Transverse colon (tissue), 4 donors: ENCODE results near the gene PMVK. TPM values are rescaled to one million over a fixed set of nuclear protein-coding genes. Genes with fewer than 3 reads are reported as not detected.

Experiments
- DNase-seq: peaks from one replicate; pipeline ENCODE4 v3.0.0-alpha.2; 2019
- H3K27ac ChIP-seq, 4 donors: fragments of 200-600 bp; sonication (generic); 2 replicates each; pipeline ENCODE4 v1.5.1; 2016 to 2018; ENCODE audit warnings: inconsistent platforms in 4 of 4
- H3K27me3 ChIP-seq: fragments of 200-600 bp; sonication (generic); 2 replicates; pipeline ENCODE4 v1.5.1; 2017; ENCODE audit warnings: inconsistent platforms
- H3K36me3 ChIP-seq, 4 donors: fragments of 200-600 bp; sonication (generic); 2 replicates each; pipeline ENCODE4 v1.5.1; 2017 to 2019; ENCODE audit warnings: inconsistent platforms in 4 of 4
- H3K4me1 ChIP-seq, 4 donors: fragments of 200-600 bp; sonication (generic); 2 replicates each; pipeline ENCODE4 v1.5.1; 2017 to 2020; ENCODE audit warnings: inconsistent platforms in 4 of 4
- H3K4me3 ChIP-seq, 4 donors: fragments of 200-600 bp; sonication (generic); 1 replicate in 1 of 4; 2 replicates in 3 of 4; pipeline versions ENCODE4 v1.5.1 to v1.6.1; 2017 to 2019; ENCODE audit warnings: inconsistent platforms in 4 of 4
- H3K9me3 ChIP-seq, 2 donors: fragments of 200-600 bp; sonication (generic); 2 replicates each; pipeline ENCODE4 v1.5.1; 2017 to 2019; ENCODE audit warnings: inconsistent platforms in 2 of 2
- CTCF ChIP-seq, 5 experiments: fragments of 200-600 bp in 3 of 5; fragments of 450-650 bp in 2 of 5; sonication (generic) in 3 of 5; IDR thresholded peaks; 1 replicate in 2 of 5; 2 replicates in 3 of 5; pipeline ENCODE4 v1.5.1; 2016 to 2017; ENCODE audit warnings: antibody characterized with exemption in 5 of 5, inconsistent platforms in 3 of 5, mild to moderate bottlenecking in 2 of 5, moderate library complexity in 1 of 5
- EP300 ChIP-seq: sonication (generic); formaldehyde crosslinking; IDR thresholded peaks from one replicate; pipeline ENCODE4 v1.6.1; 2017; ENCODE audit warnings: antibody characterized with exemption, low read depth
- POLR2A ChIP-seq: fragments of 450-650 bp; IDR thresholded peaks from one replicate; pipeline ENCODE4 v1.6.1; 2016; ENCODE audit warnings: antibody characterized with exemption, mild to moderate bottlenecking, moderate library complexity
- POLR2AphosphoS5 ChIP-seq, 3 donors: sonication (generic); formaldehyde crosslinking; IDR thresholded peaks; one replicate each; pipeline ENCODE4 v1.6.1; 2016; ENCODE audit warnings: antibody characterized with exemption in 3 of 3
- WGBS, 2 donors: methylation state at CpG; one replicate each; pipeline ENCODE4 v1.1.5; 2018; ENCODE audit warnings: low coverage in 1 of 2; 5-methylcytosine and 5-hydroxymethylcytosine counted together
- in situ Hi-C, 4 donors: fragments of 200-750 bp; cut with MboI; loops; one replicate each; pipeline versions ENCODE4 v1.15.0 to v1.15.1; 2017; ENCODE audit warnings: low sequenced_read_pairs in 3 of 4, low pct_ligation_motif_present in 1 of 4, low pct_unique_long_range_greater_than_20kb in 1 of 4
- intact Hi-C: fragments of 100-400 bp; cut with DNase I; formaldehyde crosslinking; loops from one replicate; pipeline ENCODE4 v1.15.1; 2023; ENCODE audit warnings: low total_unique reads
- total RNA-seq, 4 donors: library from RNA; depleted of rRNA; stranded (reverse); fragments of >200 nt; gene quantifications; one replicate each; pipeline ENCODE4 v1.1.0, GENCODE V29; 2016

The PMVK gene
- total RNA-seq, 4 donors from 2014 or later = 6.0 to 19.9 (median 13.1) TPM

- H3K27me3 ChIP-seq = no peaks in the 10 kb centered on the region
- peaks cover 0 to 29% (median 14%) of the 10 kb centered on the region in 4 donors for H3K4me1 ChIP-seq
- peak; percentile 93 for DNase-seq
- H3K4me3 ChIP-seq = no peak overlapping the region
- H3K9me3 ChIP-seq = no peaks in the 10 kb centered on the region
- H3K27ac ChIP-seq = peak overlapping the region; percentile 78 to 85 (median 82)
- TF ChIP-seq EP300 = no peak
- TF ChIP-seq POLR2AphosphoS5 (IDR thresholded peaks at IDR 0.05) = peak; percentile 80 to 91 (median 82)
- TF ChIP-seq POLR2A = peak; percentile 84
- no peak for TF ChIP-seq CTCF (IDR thresholded peaks at IDR 0.05)
- peaks cover 0 to 4% (median 2%) of the 10 kb centered on the region in 4 donors for H3K36me3 ChIP-seq
- WGBS, 2 donors = 13 to 64% methylated on average over 2 to 8 of the region's 11 CpGs
- intact Hi-C loops = no loop called here
- in situ Hi-C loops = no loop called here
These were observed 4.5 kb downstream of the PMVK start for GRCh38 chr1:154931940-154932487.

DNA sequence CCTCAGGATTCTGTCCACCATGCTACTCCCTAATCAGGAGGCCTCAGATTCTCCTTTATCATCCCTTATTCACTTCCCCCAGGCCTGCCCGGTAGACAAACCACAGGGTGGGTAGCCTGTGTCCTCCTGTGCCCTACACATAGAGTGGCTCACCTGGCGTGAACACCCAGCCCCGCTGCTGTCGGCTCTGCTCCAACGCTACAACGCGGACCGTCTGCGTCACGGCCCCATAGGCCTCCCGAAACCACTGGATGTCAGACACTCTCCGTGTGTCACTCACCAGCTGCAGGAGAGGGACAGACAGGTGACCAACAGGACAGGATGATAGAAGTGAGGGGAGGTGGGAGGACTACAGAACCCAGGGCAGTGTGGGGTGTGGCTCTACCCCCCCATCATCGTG lies 10.3 kb downstream of the PMVK start:
- WGBS, 2 donors = 92 to 95% methylated on average over 8 to 13 of the region's 13 CpGs
- intact Hi-C loops (no loop called here), in situ Hi-C loops (no loop called here)
- no peak for DNase-seq
- H3K4me1 ChIP-seq = no peaks in the 10 kb centered on the region
- H3K27ac ChIP-seq = no peak overlapping the region
- no peaks in the 10 kb centered on the region for H3K9me3 ChIP-seq
- H3K36me3 ChIP-seq = peaks cover 0 to 25% (median 4%) of the 10 kb centered on the region in 4 donors
- H3K27me3 ChIP-seq = no peaks in the 10 kb centered on the region
- H3K4me3 ChIP-seq = no peak overlapping the region
- TF ChIP-seq POLR2A (no peak), CTCF (IDR thresholded peaks at IDR 0.05) (no peak), POLR2AphosphoS5 (IDR thresholded peaks at IDR 0.05) (no peak), EP300 (no peak)

GRCh38 chr1:154925335-154926170 lies 11.0 kb downstream of the PMVK start:
- Histone ChIP-seq H3K9me3 (no peaks in the 10 kb centered on the region), H3K27ac (no peak overlapping the region), H3K36me3 (peaks cover 0 to 25% (median 4%) of the 10 kb centered on the region in 4 donors), H3K4me1 (no peaks in the 10 kb centered on the region), H3K27me3 (no peaks in the 10 kb centered on the region), H3K4me3 (no peak overlapping the region)
- WGBS, 2 donors = 87% methylated on average over 3 of the region's 3 CpGs; no CpG with 5 or more reads in 1 of the 2 donors
- no peak for DNase-seq
- intact Hi-C loops = no loop called here
- in situ Hi-C loops = no loop called here
- TF ChIP-seq POLR2AphosphoS5 (IDR thresholded peaks at IDR 0.05) = no peak
- TF ChIP-seq EP300 = no peak
- TF ChIP-seq POLR2A = no peak
- no peak for TF ChIP-seq CTCF (IDR thresholded peaks at IDR 0.05)

GRCh38 chr1:154923695-154924094 lies 12.8 kb downstream of the PMVK start:
- TF ChIP-seq POLR2AphosphoS5 (IDR thresholded peaks at IDR 0.05) (no peak), EP300 (no peak), POLR2A (no peak), CTCF (IDR thresholded peaks at IDR 0.05) (no peak)
- H3K27ac ChIP-seq = no peak overlapping the region
- H3K36me3 ChIP-seq = peaks cover 0 to 25% (median 4%) of the 10 kb centered on the region in 4 donors
- 90 to 100% methylated on average over 2 to 3 of the region's 3 CpGs for WGBS, 2 donors
- no peak overlapping the region for H3K4me3 ChIP-seq
- intact Hi-C loops = no loop called here
- no peaks in the 10 kb centered on the region for H3K4me1 ChIP-seq
- DNase-seq = no peak
- H3K27me3 ChIP-seq = no peaks in the 10 kb centered on the region
- no peaks in the 10 kb centered on the region for H3K9me3 ChIP-seq
- in situ Hi-C loops = loop anchor here in 1 of 4 donors (25.0 kb wide), 1 partner anchor 239 kb away; the partner anchor contains the start of genes KRTCAP2 and TRIM46
